NCI-H128 (cell line): Measurements from ENCODE around the gene ERVK3-1.
"Not testable (repeated sequence)": the region's sequence is repeated elsewhere in the genome, so short reads cannot be mapped to it uniquely, and the experiment has no call there.

ENCODE experiments used
- DNase-seq: peaks from one replicate; lab custom pipeline; 2025; ENCODE audit not compliant: unreplicated experiment; lab: John Stamatoyannopoulos, UW

Gene ERVK3-1

GRCh38 chr19:58305065-58305931 is at the start of gene ERVK3-1:
TSS of gene ERVK3-1 (plus strand) at chr19:58305377. CDS start at chr19:58312169, 6,792 bp downstream.
- peak; percentile 87 for DNase-seq

- DNase-seq: not testable (repeated sequence)
These were observed 46.9 kb upstream of the ERVK3-1 start for GRCh38 chr19:58258259-58258658.

DNA sequence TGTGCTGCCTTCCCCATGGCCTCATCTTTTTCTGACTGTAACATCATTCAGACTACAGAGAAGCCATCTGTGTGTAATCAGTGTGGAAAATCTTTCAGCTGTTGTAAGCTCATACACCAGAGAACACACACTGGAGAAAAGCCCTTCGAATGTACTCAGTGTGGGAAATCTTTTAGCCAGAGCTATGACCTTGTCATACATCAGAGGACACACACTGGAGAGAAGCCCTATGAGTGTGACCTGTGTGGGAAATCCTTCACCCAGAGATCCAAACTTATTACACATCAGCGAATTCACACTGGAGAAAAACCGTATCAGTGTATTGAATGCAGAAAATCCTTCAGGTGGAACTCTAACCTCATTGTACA is 43.6 kb upstream of the ERVK3-1 start:
- DNase-seq: no peak

DNA sequence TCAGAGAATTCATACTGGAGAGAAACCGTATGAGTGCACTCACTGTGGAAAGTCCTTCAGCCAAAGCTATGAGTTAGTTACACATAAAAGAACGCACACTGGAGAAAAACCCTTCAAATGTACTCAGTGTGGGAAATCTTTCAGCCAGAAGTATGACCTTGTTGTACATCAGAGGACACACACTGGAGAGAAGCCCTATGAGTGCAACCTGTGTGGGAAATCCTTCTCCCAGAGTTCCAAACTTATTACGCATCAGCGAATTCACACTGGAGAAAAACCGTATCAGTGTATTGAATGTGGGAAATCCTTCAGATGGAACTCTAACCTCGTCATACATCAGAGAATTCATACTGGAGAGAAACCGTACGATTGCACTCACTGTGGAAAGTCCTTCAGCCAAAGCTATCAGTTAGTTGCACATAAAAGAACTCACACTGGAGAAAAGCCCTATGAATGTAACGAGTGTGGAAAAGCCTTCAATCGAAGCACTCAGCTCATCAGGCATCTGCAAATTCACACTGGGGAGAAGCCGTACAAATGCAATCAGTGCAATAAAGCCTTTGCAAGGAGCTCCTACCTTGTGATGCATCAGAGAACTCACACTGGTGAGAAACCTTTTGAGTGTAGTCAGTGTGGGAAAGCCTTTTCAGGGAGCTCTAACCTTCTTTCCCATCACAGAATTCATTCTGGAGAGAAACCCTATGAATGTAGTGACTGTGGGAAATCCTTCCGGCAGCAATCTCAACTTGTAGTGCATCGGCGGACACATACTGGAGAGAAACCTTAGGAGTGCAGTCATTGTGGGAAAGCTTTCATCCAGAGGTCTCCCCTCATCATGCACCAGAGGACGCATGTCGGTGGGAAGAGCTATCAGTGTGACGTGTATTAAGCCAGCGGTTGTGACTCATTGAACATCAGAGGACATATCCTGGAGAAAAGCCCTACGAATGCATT is 42.9 kb upstream of the ERVK3-1 start:
- no peak for DNase-seq

- no peak for DNase-seq
These were observed 42.3 kb upstream of the ERVK3-1 start for GRCh38 chr19:58262922-58263296.

- DNase-seq: no peak
These were observed 40.1 kb upstream of the ERVK3-1 start for GRCh38 chr19:58265100-58265499.

DNA sequence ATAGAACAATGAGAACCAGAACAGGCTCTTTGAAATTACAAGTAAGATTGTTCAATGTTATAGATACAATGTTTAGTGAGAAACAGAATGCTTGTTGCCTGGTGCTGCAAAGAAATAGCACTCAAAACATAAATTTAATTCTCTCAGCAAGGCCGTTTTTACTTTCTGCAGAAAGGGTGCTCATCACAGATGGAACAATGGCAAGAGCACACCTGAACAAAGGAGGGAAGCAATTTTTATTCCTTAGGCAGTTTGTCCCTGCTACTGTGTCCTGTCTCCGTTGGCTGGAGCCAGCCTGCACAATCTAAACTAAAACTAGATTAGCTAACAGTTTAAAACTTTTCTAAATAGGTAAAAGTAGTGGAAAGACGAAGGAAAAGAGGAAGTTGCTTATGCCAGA is 36.8 kb upstream of the ERVK3-1 start:
- no peak for DNase-seq

DNA sequence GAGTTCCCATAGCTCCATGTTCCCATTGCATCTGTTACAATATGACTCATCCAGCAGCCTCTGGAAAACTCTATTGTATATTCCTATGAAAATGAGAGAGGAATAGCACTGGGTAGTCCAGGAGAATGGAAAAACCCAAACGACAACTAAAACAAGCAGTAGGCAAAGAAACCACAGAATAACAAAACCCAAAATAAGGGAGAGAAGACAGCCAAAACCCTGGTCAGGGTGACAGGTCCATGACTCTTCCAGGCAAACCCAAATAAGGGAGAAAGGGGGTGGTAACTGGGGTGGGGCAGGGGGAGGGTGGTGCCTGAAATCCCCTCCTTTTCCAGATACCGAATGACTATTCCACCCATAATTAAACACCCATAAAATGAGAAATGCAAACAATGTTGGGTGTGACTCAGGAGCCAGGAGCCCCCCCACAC is 30.4 kb upstream of the ERVK3-1 start:
- no peak for DNase-seq

DNA sequence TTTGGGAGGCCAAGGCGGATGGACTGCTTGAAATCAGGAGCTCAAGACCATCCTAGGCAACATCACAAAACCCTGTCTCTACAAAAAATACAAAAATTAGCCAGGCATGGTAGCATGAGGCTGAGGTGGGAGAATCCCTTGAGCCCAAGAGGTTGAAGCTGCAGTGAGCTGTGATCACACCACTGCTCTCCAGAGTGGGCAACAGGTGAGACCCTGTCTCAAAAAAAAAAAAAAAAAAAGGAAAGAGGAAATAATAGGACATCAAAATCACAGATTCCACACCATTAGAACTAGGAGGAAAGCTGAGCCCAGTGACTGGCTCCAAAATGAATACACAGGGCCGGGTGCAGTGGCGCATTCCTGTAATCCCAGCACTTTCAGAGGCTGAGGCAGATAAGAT is 29.6 kb upstream of the ERVK3-1 start:
- DNase-seq: no peak

DNA sequence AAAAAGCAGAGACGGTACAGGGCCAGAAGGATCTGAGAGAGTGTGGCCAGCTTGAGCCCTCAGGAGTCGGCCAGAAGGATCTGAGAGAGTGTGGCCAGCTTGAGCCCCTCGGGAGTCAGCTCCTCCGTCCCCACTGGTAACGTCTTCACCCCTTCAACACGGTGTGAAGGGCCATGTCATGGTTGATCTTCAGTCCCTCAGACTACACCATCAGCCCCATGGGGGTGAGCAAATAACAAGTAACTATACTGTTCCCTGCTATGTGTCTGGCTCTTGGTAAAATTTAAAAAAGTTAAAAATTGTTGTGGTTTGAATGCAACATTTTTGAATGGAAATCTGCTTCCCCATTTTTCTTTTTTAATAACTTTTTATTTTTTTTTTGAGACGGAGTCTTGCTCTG is 28.0 kb upstream of the ERVK3-1 start:
- DNase-seq: no peak

GRCh38 chr19:58277748-58278540 is 27.2 kb upstream of the ERVK3-1 start:
- DNase-seq: no peak

DNA sequence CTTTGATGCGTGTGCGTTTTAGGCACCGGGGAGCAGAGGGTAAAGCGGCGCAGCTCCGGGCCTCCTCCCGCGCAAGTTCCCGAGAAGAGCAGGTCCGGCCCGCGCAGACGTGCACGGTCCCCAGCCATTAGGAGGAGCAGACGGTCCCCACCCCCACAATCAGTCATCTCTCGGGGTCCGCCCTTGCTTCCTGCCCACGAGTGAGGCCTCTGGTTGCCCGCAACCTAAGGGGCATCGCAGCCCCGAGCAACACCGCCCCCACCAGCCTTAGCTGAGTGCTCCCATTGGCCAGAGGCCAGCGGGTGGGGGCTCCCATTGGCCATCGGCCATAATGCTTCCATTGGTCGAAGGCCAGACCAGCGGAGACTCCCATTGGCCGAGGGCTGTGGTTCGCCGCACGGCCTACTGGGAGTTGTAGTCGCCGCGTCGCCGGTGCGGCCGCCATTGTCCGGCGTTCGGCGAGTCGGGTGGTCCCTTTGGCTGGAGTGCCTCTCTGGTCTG is 26.6 kb upstream of the ERVK3-1 start, which contains the start of gene ZNF8:
Gene ZNF8, plus strand, starts transcription at position 415 of the 501 bp plus-strand sequence. CDS start 127 bp downstream, outside the sequence.
- peak; percentile 99 for DNase-seq

GRCh38 chr19:58279042-58279924 is 25.9 kb upstream of the ERVK3-1 start:
- no peak for DNase-seq

- no peak for DNase-seq
These were observed 25.3 kb upstream of the ERVK3-1 start for GRCh38 chr19:58279925-58280316.

- no peak for DNase-seq
These were observed 21.0 kb upstream of the ERVK3-1 start for GRCh38 chr19:58284199-58284598.

GRCh38 chr19:58291943-58292342 is 13.2 kb upstream of the ERVK3-1 start:
- DNase-seq: no peak

DNA sequence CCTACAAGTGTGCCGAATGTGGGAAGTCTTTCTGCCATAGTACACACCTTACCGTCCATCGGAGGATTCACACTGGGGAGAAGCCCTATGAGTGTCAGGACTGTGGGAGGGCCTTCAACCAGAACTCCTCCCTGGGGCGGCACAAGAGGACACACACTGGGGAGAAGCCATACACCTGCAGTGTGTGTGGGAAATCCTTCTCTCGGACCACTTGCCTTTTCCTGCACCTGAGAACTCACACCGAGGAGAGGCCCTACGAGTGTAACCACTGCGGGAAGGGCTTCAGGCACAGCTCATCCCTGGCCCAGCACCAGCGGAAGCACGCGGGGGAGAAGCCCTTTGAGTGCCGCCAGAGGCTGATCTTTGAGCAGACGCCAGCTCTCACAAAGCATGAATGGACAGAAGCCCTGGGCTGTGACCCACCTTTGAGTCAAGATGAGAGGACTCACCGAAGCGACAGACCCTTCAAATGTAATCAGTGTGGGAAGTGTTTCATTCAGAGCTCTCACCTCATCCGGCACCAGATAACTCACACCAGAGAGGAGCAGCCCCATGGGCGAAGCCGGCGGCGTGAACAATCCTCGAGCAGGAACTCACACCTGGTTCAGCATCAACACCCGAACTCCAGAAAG is 10.3 kb upstream of the ERVK3-1 start:
- DNase-seq: no peak

DNA sequence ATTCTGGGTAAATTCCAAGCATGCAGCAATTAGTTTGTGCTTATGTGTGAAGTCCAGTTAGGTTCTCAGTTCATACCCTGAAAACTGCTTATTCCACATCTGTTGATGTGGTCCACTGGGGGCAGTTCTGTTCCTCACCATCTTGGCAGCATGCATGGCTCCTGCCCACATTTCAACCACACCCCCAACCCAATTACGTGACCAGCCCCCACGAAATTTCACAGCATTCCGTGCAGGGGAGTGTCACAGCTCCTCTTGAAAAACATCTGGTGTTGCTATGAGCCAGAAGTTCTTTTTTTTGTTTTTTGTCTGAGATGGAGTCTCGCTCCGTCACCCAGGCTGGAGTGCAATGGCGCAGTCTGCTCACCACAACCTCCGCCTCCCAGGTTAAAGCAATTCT is 9.1 kb upstream of the ERVK3-1 start:
- no peak for DNase-seq

DNA sequence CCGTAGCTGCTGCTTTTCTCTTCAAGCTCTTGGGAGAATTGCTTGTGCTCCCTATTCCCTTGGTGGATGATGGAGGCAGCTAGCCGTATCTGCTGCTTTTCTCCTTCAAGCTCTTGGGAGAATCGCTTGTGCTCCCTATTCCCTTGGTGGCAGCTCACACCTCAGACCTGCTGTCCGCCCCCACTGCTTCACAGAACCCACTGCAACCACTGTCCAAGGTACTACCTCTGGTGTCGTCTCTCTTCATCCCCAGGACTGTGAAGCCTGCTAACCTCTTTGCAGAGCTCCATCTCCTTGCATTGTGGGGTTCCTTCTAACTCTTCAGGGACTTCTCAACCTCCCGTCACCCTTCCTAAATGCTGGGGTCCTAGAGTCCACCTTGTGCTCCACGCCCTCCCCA is 4.6 kb upstream of the ERVK3-1 start:
- no peak for DNase-seq
